Activated CD8-positive, alpha-beta memory T cell treated with anti-CD3 and anti-CD28 coated beads for 1 hour (primary cell): ENCODE measurements around the gene UROS.

Experiments used
- DNase-seq, 2 donors: peaks; one replicate each; pipeline ENCODE4 v3.0.0-alpha.2; 2020; ENCODE audit warnings: low read depth in 1 of 2; ENCODE audit errors: extremely low read depth in 1 of 2

UROS gene

DNA sequence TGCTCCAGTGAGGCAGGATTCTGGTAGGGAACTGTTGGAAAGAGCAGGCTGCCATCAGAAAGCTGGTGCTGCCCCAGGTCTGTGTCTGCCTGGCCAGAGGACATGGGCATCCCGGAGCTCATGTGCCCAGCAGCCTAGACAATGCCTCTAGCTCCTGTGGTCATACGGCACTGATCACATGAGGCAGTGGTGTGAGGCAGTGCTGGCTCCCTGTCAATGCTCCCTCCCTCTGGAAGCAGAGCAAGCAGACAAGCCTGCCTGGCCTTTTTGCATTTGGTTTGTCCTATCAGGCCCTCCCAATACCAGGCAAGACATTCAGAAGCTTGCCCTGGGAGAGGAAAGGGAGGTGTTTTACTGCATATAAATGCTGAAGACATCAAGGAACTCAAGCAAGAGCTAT, 27.9 kb downstream of the UROS start:
- no peak for DNase-seq

GRCh38 chr10:125792342-125793300, 30.4 kb downstream of the UROS start:
- no peak for DNase-seq

DNA sequence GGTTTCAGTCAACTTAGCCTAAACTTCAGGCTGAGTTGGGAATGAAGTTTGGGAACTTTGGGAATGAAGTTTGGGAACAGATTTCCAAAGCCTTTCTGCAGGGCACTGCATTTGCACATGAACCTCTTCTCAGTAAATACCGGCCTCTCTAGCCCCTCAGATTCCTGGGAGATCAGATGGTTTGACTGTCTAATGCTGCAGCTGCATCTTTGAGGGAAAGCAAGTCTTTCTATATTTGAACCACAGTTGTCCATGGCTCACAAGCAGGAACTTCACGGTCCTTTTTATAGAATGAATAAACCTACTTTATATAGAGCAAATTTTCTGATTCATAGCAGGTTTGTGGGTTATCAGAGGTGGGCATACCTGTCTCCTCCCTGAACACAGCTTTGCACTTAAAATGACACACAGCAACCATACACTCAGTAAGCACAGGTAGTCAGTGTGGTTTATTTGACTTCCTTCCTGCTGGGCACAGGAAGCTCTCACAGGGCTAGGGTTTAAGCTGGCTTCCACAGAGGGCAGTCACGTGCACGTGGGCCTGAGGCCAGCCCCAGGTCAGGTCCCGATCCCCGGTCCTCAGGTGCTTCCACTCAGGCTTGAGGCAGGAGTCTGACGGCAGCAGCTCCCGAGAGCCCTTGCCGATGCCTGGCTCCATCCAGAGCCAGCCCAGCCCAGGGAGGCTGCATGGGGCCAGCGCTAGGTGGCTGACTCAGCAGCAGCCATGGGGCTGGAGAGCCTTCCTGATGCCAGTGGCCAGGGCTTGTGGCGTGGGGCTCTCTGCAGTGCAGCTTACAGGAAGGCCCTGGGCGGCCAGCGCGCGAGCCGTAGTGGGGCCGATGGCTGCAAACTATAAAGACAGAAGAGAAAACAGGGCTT, 34.7 kb downstream of the UROS start:
- no peak for DNase-seq

DNA sequence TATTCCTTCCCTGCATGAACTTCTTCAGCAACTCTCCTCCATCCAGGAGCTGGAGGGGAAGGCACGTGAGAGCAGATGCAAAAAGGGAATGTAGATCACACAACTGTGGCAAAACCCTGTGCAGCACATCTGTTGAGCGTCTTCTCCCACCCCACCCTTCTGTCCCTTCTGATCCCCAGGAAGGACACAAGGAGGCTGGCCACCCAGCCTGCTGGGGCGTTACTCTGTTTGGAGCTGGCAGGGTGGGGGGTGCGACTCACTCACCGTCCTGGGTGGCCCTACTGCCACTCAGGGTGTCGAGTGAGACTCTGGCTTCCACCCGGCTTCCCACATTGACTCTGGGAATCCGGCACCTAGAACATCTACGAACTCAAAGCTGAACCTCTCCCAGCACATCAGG, 37.3 kb downstream of the UROS start:
- no peak for DNase-seq

DNA sequence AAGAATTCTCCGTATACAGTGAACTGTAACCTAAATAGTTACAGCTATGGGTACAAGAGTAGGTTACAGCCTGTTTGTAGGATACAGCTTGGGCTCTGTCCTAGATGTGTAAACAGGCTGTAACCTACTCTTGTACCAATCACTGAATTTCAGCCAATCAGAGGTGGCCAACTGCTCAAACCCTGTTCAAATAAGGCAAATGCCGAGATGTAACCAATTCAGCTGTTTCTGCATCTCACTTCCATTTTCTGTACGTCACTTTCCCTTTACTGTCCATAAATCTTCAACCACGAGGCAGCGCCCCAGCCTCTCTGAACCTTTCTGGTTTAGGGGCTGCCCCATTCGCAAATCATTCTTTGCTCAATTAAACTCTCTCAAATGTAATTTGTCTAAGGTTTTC, 39.1 kb downstream of the UROS start:
- no peak for DNase-seq

DNA sequence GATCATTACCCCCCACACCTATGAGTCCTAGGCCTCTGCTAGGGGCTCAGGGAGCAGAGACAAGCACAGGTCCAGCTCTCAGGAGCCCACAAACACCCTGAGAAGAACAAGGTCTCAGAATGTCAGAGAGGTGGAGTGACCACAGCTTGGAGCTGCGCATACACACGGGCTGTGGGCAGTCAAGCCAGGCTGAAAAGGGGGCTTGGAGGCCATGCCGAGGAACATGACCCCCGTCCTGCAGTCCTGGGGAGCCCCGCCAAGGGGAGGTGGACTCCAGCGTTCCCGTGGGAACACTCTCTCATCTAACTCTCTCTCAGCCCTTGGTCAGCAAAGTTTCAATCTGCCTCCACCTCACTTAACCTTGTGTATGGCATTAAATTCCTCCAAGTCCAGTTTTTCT, 39.6 kb downstream of the UROS start:
- no peak for DNase-seq

DNA sequence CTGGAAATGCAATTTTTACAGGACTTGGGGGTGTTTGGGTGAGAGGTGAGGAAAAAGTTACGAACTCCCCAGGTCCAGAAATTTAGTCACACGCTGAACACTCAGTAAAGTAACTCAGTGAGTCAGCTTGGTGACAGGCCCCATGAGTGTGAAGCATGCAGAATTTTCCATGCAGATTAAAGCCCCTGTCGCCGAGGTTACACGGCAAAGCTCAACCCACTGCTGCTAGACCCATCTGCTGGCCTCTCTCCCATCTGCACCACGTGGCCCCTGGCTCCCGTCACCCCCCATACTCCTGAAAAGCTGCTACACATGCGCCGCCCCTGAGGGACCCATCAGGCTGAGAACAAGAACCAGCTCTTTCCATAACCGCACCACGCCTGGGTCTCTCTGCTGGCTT, 40.4 kb downstream of the UROS start:
- no peak for DNase-seq

- no peak for DNase-seq
These were observed 41.0 kb downstream of the UROS start for GRCh38 chr10:125782054-125782453.

GRCh38 chr10:125781374-125781773, 41.7 kb downstream of the UROS start:
- DNase-seq, result no peak

GRCh38 chr10:125779403-125780327, 43.4 kb downstream of the UROS start:
- DNase-seq, result no peak

DNA sequence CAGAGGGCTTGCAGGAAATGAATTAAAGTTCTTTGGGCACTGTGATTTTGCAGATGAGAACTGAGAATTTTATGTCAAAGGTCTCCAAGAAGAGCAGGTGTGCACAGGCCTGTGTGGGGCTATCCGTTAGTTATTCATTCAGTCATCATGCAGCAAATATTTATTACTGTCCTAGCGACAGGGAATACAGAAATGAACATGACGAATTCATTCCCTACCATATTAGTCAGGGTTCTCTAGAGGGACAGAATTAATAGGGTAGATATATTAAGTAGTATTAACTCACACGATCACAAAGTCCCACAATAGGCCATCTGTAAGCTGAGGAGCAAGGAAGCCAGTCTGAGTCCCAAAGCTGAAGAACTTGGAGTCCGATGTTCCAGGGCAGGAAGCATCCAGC, 44.5 kb downstream of the UROS start:
- no peak for DNase-seq

DNA sequence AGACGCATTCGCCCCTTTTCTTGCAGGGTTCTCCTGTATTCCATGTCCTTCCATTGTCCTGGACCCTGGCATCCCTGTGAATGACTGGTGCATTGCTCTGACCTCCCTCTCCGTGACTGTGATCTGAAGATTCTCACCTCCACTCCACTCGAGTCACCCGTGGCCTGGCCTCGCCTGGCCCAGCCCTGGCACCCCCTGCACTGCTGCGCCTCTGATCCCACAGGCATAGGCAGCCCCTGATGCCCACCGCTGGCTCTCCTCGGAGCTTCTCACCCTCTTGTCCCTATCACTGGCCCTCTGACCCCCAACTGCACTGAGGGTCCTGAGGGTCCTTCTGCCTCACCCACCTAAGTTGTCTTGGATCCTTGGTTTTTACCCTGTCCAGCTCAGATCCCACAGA, 45.3 kb downstream of the UROS start:
- DNase-seq, result no peak

- DNase-seq, result no peak
These were observed 47.5 kb downstream of the UROS start, which contains the start of gene MMP21 for GRCh38 chr10:125775491-125776106. Gene MMP21, minus strand, starts transcription at chr10:125775821. Its CDS starts 0 bp downstream, at chr10:125775821.

- DNase-seq, result no peak
These were observed 48.4 kb downstream of the UROS start for GRCh38 chr10:125774581-125775191.

GRCh38 chr10:125773687-125774543, 49.1 kb downstream of the UROS start:
- DNase-seq, result no peak

DNA sequence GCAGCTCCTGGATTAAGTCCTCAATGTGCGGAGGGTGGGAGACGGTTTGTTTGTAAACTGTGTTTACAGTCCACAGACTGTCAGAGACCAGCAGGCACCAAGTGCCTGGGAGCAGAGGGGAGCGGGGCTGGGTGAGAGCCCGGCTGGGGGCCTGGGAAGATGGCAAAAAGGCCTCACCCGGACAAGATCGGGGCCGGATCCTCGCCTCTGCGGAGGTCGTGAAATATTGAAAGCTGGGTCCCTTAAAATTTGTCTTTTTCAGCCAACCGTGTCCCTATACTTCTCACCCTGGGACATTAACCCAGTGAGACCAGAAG, 50.2 kb downstream of the UROS start:
- no peak for DNase-seq

DNA sequence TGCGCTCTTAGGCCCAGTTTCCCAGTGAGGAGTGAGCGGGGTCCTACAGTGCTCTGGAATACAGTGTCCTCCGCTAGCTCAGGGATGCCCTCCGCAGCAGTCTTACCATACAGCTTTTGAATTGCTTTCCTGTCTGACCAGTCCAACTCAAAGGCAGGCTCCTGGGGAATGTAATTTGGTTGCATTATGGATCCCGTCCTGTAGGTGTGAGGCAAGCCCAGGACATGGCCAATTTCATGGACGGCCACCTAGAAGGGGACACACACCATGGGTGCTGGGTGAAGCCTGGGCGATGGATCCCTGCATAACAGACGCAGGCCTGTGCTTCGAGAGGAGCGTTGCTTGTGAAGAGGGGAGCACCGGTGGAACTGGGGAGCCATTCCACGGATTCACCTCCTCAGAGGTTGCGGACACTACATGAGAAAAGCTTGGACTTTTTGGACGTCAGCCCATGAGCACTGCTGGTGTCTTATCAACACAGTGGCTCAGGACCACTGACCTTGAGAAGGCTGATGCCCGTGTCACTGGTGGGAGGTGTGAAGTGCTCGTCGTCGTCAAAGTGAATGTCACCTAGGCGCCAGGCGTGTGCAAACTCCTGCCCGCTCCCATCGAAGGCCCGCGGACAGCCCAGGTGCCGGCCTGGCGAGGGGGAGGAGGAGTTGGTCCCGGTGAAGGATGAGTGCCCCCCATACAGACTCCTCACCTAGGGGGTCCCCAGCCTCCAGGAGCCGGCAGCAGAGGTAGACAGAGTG, 50.8 kb downstream of the UROS start:
- no peak for DNase-seq

DNA sequence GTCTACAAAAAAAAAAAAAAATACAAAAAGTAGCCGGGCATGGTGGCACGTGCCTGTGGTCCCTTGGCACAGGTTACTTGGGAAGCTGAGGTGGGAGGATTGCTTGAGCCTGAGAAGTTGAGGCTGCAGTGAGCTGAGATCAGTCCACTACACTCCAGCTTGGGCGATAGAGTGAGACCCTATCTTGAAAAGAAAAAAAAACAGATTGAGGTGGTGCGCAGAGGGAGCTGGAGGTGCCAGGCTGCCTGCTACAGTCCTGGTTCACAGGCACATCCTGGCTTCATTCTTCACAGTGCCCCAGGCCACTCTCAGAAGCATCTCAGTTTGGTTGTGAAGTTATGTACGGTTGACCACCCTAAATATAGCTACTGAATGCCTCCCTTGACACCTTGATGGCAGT, 52.2 kb downstream of the UROS start:
- no peak for DNase-seq
